WERI-Rb-1 (cell line): ENCODE measurements around the gene KCNQ2.

Experiments
- DNase-seq: peaks from one replicate; pipeline ENCODE4 v3.0.0-alpha.2; 2020
- H3K27ac ChIP-seq: fragments of 250-450 bp; sonication (Bioruptor Pico); 2 replicates; pipeline ENCODE4 v1.5.1; 2020; ENCODE audit warnings: mild to moderate bottlenecking, moderate library complexity
- H3K27me3 ChIP-seq: fragments of 250-450 bp; sonication (Bioruptor Pico); 2 replicates; pipeline ENCODE4 v1.5.1; 2021; ENCODE audit warnings: mild to moderate bottlenecking, low read depth, moderate library complexity; ENCODE audit not compliant: insufficient read depth, severe bottlenecking
- H3K36me3 ChIP-seq: fragments of 250-450 bp; sonication (Bioruptor Pico); 2 replicates; pipeline ENCODE4 v1.5.1; 2020; ENCODE audit warnings: mild to moderate bottlenecking, moderate library complexity
- H3K4me3 ChIP-seq: 2 replicates; pipeline ENCODE4 v1.5.1; 2011; ENCODE audit warnings: low read depth, mild to moderate bottlenecking, control low read depth, low read length
- H3K9me3 ChIP-seq: fragments of 250-450 bp; sonication (Bioruptor Pico); 2 replicates; pipeline ENCODE4 v1.5.1; 2021; ENCODE audit warnings: mild to moderate bottlenecking, moderate library complexity; ENCODE audit not compliant: severe bottlenecking
- CTCF ChIP-seq: IDR thresholded peaks from 2 replicates; pipeline ENCODE4 v1.5.1; 2011; ENCODE audit warnings: low read depth, mild to moderate bottlenecking, control low read depth, inconsistent platforms, low read length

KCNQ2 gene

GRCh38 chr20:63398744-63399514 is 73.5 kb downstream of the KCNQ2 start:
- DNase-seq, result no peak
- Histone ChIP-seq H3K9me3 (no peaks in the 10 kb centered on the region), H3K27me3 (no peaks in the 10 kb centered on the region), H3K4me3 (no peak overlapping the region), H3K36me3 (no peaks in the 10 kb centered on the region), H3K27ac (no peak overlapping the region)
- no peak for TF ChIP-seq CTCF

- no peak for TF ChIP-seq CTCF
- H3K4me3 ChIP-seq, result no peak overlapping the region
- no peak for DNase-seq
- H3K27ac ChIP-seq, result no peak overlapping the region
- H3K27me3 ChIP-seq, result no peaks in the 10 kb centered on the region
- no peaks in the 10 kb centered on the region for H3K36me3 ChIP-seq
- H3K9me3 ChIP-seq, result no peaks in the 10 kb centered on the region
These were observed 74.5 kb downstream of the KCNQ2 start for GRCh38 chr20:63397946-63398450.

- H3K36me3 ChIP-seq, result no peaks in the 10 kb centered on the region
- no peak for DNase-seq
- H3K4me3 ChIP-seq, result no peak overlapping the region
- no peaks in the 10 kb centered on the region for H3K9me3 ChIP-seq
- no peak for TF ChIP-seq CTCF
- no peaks in the 10 kb centered on the region for H3K27me3 ChIP-seq
- H3K27ac ChIP-seq, result no peak overlapping the region
These were observed 75.2 kb downstream of the KCNQ2 start for GRCh38 chr20:63397155-63397843.

- no peaks in the 10 kb centered on the region for H3K36me3 ChIP-seq
- H3K27me3 ChIP-seq, result no peaks in the 10 kb centered on the region
- H3K27ac ChIP-seq, result no peak overlapping the region
- no peak overlapping the region for H3K4me3 ChIP-seq
- no peaks in the 10 kb centered on the region for H3K9me3 ChIP-seq
- DNase-seq, result no peak
- no peak for TF ChIP-seq CTCF
These were observed 76.2 kb downstream of the KCNQ2 start for GRCh38 chr20:63396300-63396699.

GRCh38 chr20:63395723-63396122 is 76.7 kb downstream of the KCNQ2 start:
- no peak overlapping the region for H3K4me3 ChIP-seq
- no peak overlapping the region for H3K27ac ChIP-seq
- H3K36me3 ChIP-seq, result no peaks in the 10 kb centered on the region
- H3K27me3 ChIP-seq, result no peaks in the 10 kb centered on the region
- no peak for DNase-seq
- no peaks in the 10 kb centered on the region for H3K9me3 ChIP-seq
- TF ChIP-seq CTCF, result no peak
